ENCODE results near the gene CDNF.

- TF ChIP-seq, protein P1, sequence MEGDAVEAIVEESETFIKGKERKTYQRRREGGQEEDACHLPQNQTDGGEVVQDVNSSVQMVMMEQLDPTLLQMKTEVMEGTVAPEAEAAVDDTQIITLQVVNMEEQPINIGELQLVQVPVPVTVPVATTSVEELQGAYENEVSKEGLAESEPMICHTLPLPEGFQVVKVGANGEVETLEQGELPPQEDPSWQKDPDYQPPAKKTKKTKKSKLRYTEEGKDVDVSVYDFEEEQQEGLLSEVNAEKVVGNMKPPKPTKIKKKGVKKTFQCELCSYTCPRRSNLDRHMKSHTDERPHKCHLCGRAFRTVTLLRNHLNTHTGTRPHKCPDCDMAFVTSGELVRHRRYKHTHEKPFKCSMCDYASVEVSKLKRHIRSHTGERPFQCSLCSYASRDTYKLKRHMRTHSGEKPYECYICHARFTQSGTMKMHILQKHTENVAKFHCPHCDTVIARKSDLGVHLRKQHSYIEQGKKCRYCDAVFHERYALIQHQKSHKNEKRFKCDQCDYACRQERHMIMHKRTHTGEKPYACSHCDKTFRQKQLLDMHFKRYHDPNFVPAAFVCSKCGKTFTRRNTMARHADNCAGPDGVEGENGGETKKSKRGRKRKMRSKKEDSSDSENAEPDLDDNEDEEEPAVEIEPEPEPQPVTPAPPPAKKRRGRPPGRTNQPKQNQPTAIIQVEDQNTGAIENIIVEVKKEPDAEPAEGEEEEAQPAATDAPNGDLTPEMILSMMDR (IDR thresholded peaks at IDR 0.05; ENCODE audit: poor library complexity), result no peak
- TF ChIP-seq EZH2 (IDR thresholded peaks at IDR 0.05; ENCODE audit: borderline replicate concordance) (no peak), EZH2phosphoT487 (IDR thresholded peaks at IDR 0.05; ENCODE audit: low read depth, severe bottlenecking, unreplicated experiment) (no peak)
These were observed 20.6 kb upstream of the CDNF start for GRCh38 chr10:14858338-14858960.

All from hepatocyte (in vitro differentiated cells).